HL-60 (cell line): Measurements from ENCODE around the gene STX10.
"Not testable (repeated sequence)": the region's sequence is repeated elsewhere in the genome, so short reads cannot be mapped to it uniquely, and the experiment has no call there.

Source experiments
- DNase-seq, 2 experiments: peaks; one replicate each; pipeline ENCODE4 v3.0.0-alpha.2; 2010 to 2020; ENCODE audit warnings: low read depth in 1 of 2, low spot score in 1 of 2
- H3K27ac ChIP-seq: fragments of 250-450 bp; sonication (Bioruptor Pico); replicated peaks from 2 replicates; pipeline ENCODE4 v1.5.1; 2020; ENCODE audit warnings: mild to moderate bottlenecking, moderate library complexity
- H3K27me3 ChIP-seq: fragments of 250-450 bp; sonication (Bioruptor Pico); 2 replicates; pipeline ENCODE4 v1.5.1; 2021; ENCODE audit warnings: mild to moderate bottlenecking, moderate library complexity; ENCODE audit not compliant: insufficient read depth, poor library complexity, severe bottlenecking
- H3K4me3 ChIP-seq: replicated peaks from 2 replicates; pipeline ENCODE4 v1.5.1; 2011; ENCODE audit warnings: mild to moderate bottlenecking, control low read depth, low read length; ENCODE audit not compliant: insufficient read depth
- GABPA ChIP-seq: IDR thresholded peaks from 2 replicates; pipeline ENCODE4 v1.6.1; 2012; ENCODE audit warnings: low read depth
- POLR2AphosphoS5 ChIP-seq: IDR thresholded peaks from 2 replicates; pipeline ENCODE4 v1.6.1; 2012; ENCODE audit warnings: low read depth
- SPI1 ChIP-seq: IDR thresholded peaks from 2 replicates; pipeline ENCODE4 v1.6.1; 2012; ENCODE audit warnings: low read depth, mild to moderate bottlenecking, borderline replicate concordance
- TF ChIP-seq, protein P1 (sequence below): IDR thresholded peaks from one replicate; pipeline ENCODE4 v1.5.1; 2011; ENCODE audit warnings: low read length, control low read depth, inconsistent platforms; ENCODE audit not compliant: insufficient read depth
- TF ChIP-seq, protein P2 (sequence below): IDR thresholded peaks from 2 replicates; pipeline ENCODE4 v1.6.1; 2012; ENCODE audit warnings: low read depth; ENCODE audit not compliant: insufficient replicate concordance

The STX10 gene

DNA sequence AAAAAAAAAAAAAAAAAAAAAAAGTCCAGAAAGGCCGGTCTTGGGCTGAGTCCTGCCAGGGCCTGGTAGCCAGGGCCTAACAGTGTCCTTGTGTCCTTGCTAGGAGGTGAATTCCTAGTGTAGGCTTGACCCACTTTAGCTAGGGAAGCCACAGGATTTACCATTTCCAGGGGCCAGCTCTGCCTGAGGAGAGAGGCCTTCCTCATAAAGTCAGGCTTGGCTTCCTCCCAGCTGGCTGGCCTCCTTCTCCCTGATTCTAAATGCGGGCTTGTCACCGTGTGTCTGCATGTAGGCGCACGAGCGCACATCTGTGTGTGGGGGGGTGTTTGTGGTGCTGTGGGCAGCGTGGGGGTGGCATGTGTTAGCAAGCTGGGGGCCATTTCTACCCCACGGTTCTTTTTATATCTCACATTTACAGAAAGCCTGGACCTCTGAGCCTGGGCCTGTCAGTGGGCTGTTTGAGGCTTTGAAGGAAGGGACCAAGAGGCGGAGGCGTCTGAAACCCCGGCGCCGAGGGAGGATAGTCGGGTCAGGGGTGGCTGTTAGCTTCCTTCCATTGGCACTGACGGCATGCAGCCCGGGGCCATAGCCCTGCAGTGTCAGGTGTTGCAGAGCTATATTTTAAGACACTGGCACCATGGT lies 31.7 kb upstream of the STX10 start:
- TF ChIP-seq GABPA (no peak), SPI1 (peak; percentile 67), POLR2AphosphoS5 (peak; percentile 90)
- TF ChIP-seq, protein P1, sequence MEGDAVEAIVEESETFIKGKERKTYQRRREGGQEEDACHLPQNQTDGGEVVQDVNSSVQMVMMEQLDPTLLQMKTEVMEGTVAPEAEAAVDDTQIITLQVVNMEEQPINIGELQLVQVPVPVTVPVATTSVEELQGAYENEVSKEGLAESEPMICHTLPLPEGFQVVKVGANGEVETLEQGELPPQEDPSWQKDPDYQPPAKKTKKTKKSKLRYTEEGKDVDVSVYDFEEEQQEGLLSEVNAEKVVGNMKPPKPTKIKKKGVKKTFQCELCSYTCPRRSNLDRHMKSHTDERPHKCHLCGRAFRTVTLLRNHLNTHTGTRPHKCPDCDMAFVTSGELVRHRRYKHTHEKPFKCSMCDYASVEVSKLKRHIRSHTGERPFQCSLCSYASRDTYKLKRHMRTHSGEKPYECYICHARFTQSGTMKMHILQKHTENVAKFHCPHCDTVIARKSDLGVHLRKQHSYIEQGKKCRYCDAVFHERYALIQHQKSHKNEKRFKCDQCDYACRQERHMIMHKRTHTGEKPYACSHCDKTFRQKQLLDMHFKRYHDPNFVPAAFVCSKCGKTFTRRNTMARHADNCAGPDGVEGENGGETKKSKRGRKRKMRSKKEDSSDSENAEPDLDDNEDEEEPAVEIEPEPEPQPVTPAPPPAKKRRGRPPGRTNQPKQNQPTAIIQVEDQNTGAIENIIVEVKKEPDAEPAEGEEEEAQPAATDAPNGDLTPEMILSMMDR, result no peak
- TF ChIP-seq, protein P2, sequence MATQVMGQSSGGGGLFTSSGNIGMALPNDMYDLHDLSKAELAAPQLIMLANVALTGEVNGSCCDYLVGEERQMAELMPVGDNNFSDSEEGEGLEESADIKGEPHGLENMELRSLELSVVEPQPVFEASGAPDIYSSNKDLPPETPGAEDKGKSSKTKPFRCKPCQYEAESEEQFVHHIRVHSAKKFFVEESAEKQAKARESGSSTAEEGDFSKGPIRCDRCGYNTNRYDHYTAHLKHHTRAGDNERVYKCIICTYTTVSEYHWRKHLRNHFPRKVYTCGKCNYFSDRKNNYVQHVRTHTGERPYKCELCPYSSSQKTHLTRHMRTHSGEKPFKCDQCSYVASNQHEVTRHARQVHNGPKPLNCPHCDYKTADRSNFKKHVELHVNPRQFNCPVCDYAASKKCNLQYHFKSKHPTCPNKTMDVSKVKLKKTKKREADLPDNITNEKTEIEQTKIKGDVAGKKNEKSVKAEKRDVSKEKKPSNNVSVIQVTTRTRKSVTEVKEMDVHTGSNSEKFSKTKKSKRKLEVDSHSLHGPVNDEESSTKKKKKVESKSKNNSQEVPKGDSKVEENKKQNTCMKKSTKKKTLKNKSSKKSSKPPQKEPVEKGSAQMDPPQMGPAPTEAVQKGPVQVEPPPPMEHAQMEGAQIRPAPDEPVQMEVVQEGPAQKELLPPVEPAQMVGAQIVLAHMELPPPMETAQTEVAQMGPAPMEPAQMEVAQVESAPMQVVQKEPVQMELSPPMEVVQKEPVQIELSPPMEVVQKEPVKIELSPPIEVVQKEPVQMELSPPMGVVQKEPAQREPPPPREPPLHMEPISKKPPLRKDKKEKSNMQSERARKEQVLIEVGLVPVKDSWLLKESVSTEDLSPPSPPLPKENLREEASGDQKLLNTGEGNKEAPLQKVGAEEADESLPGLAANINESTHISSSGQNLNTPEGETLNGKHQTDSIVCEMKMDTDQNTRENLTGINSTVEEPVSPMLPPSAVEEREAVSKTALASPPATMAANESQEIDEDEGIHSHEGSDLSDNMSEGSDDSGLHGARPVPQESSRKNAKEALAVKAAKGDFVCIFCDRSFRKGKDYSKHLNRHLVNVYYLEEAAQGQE, result no peak
- H3K27me3 ChIP-seq, result no peaks in the 10 kb centered on the region
- peak; percentile 49 to 78 for DNase-seq
- no peak overlapping the region for H3K4me3 ChIP-seq
- peak overlapping the region; percentile 37 for H3K27ac ChIP-seq

DNA sequence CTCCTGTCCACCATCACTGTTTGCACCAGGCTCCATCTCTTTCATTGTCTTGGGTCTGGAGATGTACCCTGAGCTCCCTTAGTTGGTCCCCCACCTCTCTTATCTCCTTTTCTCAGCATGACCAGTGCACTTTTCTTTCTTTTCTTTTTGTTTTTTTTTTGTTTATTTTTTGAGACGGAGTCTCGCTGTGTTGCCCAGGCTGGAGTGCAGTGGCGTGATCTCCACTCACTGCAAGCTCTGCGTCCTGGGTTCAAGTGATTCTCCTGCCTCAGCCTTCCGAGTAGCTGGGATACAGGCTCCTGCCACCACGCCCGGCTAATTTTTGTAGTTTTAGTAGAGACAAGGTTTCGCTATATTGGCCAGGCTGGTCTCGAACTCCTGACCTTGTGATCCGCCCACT lies 28.1 kb upstream of the STX10 start:
- DNase-seq, H3K4me3 ChIP-seq: not testable (repeated sequence)

DNA sequence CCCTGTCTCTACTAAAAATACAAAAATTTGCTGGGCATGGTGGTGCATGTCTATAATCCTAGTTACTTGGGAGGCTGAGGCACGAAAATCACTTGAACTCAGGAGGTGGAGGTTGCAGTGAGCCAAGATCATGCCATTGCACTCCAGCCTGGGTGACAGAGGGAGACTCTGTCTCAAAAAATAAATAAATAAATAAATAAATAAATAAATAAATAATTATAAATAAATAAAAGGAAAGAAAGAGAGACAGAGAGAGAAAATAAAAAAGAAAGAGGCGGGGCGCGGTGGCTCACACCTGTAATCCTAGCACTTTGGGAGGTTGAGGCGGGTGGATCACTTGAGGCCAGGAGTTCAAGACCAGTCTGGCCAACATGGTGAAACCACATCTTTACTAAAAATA lies 27.4 kb upstream of the STX10 start:
- DNase-seq, H3K4me3 ChIP-seq, H3K27me3 ChIP-seq: not testable (repeated sequence)

More for the DNA sequence above, 28.1 kb upstream of the STX10 start:
- H3K27ac ChIP-seq, H3K27me3 ChIP-seq: not testable (repeated sequence)

DNA sequence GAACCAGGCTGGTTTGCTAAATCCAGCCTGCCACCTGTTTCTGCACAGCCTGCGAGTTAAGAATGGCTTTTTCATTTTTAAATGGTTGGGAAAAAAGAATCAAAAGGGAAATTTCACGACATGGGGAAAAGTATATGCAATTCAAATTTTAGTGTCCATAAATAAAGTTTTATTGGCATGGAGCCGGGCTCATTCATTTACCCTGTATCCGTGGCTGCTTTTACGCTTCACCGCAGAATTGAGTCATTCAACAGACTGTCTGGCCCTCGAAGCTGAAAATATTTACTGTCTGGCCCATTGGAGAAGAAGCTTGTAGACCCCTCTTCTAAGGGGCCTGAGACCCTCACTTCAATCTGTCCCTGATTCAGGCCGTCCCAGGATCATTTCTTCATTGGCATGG lies 26.2 kb upstream of the STX10 start:
- no peaks in the 10 kb centered on the region for H3K27me3 ChIP-seq
- no peak for DNase-seq
- H3K4me3 ChIP-seq, result no peak overlapping the region
- H3K27ac ChIP-seq, result no peak overlapping the region
- TF ChIP-seq SPI1 (no peak), POLR2AphosphoS5 (no peak)

More for the DNA sequence above, 27.4 kb upstream of the STX10 start:
- not testable (repeated sequence) for H3K27ac ChIP-seq

GRCh38 chr19:13173139-13173737 lies 23.1 kb upstream of the STX10 start:
- no peaks in the 10 kb centered on the region for H3K27me3 ChIP-seq
- DNase-seq, result no peak
- no peak overlapping the region for H3K27ac ChIP-seq
- TF ChIP-seq, protein P2, result no peak
- TF ChIP-seq GABPA, result no peak
- TF ChIP-seq, protein P1, result no peak
- no peak overlapping the region for H3K4me3 ChIP-seq
